HG03378 (cell line): ENCODE measurements around the gene CHST15.

Source experiments
- ATAC-seq: cut with Tn5 transposase; IDR thresholded peaks from one replicate; pipeline ENCODE4 v1.9.1; 2021; ENCODE audit warnings: mild to moderate bottlenecking, moderate library complexity; ENCODE audit not compliant: unreplicated experiment

CHST15 gene

DNA sequence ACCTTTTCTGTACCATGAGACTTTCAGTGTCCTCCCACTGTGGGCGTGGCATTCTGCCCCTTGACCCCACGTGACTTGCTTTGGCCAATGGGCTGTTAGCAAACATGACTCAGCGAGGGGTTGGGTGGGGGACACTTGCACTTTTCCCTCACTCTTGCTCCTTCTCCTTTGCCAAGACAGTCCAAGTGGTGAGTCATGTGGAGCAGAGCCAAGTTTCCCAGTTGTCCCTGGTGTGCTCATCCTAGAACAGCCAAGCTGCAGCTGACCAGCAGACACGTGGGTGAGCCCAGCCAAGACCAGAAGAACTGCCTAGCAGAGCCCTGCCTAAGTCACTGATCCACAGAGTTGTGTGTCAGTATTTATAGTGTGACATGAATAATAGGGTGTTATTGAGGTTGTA is 119.0 kb downstream of the CHST15 start:
- ATAC-seq = no peak

GRCh38 chr10:123972481-123973401 is 120.7 kb downstream of the CHST15 start:
- no peak for ATAC-seq

- ATAC-seq = no peak
Observed at GRCh38 chr10:123970927-123971286, 122.5 kb downstream of the CHST15 start.

DNA sequence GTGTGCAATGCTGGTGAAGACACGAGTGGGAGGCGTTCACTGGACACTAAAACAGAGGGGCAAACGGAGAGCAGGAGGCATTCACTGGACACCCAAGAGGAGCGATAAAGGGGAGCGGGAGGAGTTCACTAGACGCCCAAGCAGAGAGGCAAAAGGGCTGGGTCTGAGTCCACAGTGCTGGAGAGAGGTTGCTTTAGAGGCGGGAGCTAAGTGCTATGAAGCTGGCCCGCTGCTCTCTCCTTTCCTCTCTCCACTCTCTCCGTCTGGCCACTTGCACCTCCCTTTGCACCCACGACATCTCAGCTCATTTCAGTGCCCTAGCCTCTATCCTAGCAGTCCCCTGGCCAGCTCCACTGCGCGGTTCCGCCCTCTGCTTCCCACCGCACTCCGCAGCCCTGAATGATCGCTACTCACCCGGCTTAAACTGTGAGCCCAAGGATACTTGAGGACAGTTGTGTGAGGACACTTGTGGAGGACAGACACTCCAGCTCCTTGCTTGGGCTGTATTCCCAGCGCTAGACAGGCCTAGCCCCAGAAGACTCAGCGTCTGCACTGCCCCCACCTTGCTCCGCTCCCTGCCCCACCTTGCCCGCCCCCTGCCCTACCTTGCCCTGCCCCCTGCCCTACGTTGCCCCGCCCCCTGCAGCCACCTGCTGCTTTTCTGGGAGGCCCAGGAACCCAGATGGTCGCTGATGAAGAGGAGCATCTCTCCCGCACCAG is 123.0 kb downstream of the CHST15 start:
- no peak for ATAC-seq

DNA sequence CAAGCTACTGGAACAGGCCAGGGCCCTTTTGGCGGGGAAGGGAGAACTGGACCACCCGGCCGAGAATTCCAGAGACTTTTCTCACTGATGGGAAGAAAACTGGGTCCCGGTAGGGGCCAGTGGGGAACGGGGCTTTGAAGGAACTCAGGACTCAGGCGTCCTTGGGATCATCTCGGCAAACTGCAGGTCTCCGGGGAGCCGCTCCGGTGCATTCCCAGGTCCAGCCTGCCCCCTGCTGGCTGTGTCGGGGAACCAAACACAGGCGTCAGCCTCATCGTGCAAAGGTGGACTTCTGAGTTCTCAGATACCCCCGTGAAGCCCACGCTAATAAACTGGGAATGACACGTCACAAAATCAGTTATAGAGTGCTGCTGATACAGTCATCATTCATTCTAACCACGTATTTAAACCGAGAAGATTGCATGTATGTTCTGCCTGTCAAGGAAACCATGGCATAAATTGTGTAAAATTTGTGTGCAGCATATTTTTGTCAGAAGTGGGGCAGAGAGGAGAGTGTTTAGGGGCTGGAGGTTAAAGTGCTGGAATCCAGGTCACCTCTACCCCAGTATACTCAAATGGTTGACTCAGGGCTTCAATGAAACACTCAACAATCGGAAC is 125.7 kb downstream of the CHST15 start:
- no peak for ATAC-seq

- ATAC-seq = no peak
Observed at GRCh38 chr10:123966896-123967231, 126.5 kb downstream of the CHST15 start.

- ATAC-seq = no peak
Observed at GRCh38 chr10:123965973-123966895, 127.2 kb downstream of the CHST15 start.

DNA sequence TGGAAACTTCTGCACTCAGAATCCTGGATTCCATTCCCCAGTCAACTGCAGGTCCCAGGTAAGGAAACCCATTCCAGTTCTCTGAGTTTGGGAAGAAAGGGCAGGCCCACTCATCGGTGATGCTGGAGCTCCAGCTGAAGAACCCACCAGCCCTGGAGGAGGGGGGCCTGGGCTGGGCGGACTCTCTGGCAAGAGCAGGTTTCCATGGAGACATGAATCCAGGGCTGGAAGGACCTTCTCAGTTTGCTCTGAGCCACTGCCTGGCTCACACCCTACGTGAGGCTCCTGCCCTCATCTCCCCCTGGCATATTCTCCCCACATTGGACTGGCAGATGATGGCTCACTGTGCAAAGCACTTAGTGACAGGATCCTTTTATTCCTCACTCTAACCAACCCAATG is 128.4 kb downstream of the CHST15 start:
- ATAC-seq = no peak

DNA sequence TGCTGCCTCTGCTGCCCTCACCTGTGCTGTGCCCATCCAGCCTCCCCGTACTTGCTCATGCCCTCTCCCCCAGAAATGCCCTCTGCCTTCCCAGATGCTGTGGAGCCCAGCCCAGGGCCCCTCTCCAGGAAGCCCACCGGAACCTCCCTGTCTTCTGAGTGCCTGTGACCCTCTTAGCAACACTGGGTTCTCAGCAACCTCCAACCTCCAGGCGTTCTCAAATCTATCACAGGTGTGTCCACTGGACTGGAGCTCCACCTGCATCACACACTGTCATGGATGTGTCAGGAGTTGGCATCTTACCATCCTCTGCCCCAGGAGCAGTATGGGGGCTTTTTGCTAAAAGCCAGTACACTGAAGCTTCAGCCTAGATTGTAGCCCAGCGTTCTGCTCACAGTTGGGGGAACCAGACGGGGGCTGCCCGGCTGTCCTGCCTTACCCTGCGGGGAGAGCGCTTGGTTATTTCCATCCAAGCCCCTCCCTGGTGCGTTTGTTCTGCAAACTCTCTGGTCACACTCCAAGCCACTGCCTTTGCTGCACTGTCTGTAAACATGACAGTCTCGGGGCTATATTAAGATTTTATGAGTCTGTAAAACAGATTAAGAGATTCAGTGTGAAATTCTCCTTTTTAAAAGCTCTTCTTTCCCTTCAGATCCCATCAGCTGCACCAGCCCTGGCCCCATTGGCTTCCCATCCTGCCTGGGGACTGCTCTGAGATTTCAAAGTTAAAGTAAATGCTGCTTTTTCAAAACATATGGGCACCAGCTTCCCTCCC is 130.5 kb downstream of the CHST15 start:
- no peak for ATAC-seq

- no peak for ATAC-seq
Observed at GRCh38 chr10:123958241-123958640, 135.2 kb downstream of the CHST15 start.
